ENCODE results near the gene ZNF683.
"Not testable (repeated sequence)": the region's sequence is repeated elsewhere in the genome, so short reads cannot be mapped to it uniquely, and the experiment has no call there.

The ZNF683 gene

GRCh38 chr1:26372611-26373010 is at the start of gene ZNF683:
Gene ZNF683, minus strand, starts transcription at chr1:26372750. Its CDS starts 4,179 bp downstream, at chr1:26368571.
- DNase-seq (ENCODE audit: low read depth); H3K4me3 ChIP-seq (ENCODE audit: control insufficient read depth, low read depth, low read length): not testable (repeated sequence)

DNA sequence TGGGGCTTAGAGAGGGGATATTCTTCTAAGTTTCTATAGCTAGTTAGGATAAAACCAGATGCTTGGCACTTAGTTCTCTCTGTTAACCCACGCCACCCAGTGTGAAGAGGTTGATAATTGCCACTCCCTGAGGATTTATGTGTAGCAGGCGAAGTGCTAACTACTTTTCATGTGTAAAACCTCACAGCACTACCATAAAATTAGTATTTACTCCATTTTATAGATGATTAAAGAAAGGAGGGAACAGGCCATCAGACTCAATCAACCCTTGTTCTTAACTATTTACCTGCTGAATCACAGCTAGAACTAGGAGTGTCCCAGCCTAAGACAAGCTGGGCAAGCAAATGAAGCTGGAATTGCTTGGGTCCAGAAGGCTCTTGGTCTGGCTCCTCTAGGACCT is 46.9 kb upstream of the ZNF683 start:
- no peak for DNase-seq (ENCODE audit: low read depth)

DNA sequence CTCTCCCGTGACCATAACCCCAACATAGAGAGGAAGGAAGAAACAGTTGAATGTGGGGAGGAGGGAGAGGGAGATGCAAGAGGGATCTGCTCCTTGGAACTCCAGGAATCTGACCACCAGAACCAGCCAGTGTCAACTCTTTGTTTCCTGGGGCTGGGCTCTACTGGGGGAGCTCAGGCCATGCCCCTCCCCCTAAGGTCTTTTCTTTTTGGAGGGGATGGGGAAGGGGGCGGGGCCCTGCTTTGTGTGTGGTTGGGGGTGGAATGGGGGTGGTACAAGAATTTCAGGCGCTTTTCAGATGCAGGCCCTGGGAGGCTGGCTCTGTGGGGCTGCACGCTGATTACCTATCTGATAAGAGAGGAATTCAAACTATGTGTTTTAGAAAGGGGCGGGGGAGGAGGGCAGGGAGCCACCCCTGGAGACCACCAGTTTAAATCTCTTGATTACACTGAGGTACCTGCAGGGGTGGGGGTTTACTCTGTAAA is 46.4 kb upstream of the ZNF683 start:
- TF ChIP-seq, protein P1, sequence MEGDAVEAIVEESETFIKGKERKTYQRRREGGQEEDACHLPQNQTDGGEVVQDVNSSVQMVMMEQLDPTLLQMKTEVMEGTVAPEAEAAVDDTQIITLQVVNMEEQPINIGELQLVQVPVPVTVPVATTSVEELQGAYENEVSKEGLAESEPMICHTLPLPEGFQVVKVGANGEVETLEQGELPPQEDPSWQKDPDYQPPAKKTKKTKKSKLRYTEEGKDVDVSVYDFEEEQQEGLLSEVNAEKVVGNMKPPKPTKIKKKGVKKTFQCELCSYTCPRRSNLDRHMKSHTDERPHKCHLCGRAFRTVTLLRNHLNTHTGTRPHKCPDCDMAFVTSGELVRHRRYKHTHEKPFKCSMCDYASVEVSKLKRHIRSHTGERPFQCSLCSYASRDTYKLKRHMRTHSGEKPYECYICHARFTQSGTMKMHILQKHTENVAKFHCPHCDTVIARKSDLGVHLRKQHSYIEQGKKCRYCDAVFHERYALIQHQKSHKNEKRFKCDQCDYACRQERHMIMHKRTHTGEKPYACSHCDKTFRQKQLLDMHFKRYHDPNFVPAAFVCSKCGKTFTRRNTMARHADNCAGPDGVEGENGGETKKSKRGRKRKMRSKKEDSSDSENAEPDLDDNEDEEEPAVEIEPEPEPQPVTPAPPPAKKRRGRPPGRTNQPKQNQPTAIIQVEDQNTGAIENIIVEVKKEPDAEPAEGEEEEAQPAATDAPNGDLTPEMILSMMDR (conservative IDR thresholded peaks at IDR 0.05; ENCODE audit: control insufficient read depth, insufficient read depth, low read depth, low read length): no peak
- H3K4me3 ChIP-seq (ENCODE audit: control insufficient read depth, low read depth, low read length): no peak overlapping the region
- DNase-seq (ENCODE audit: low read depth): no peak

More for the DNA sequence above, 46.9 kb upstream of the ZNF683 start:
- H3K4me3 ChIP-seq (ENCODE audit: control insufficient read depth, low read depth, low read length): no peak overlapping the region
- TF ChIP-seq, protein P1 (conservative IDR thresholded peaks at IDR 0.05; ENCODE audit: control insufficient read depth, insufficient read depth, low read depth, low read length): no peak

GRCh38 chr1:26417111-26417759 is 44.7 kb upstream of the ZNF683 start:
- TF ChIP-seq, protein P1 (conservative IDR thresholded peaks at IDR 0.05; ENCODE audit: control insufficient read depth, insufficient read depth, low read depth, low read length): peak; percentile 90
- DNase-seq (ENCODE audit: low read depth): peak; percentile 68
- H3K4me3 ChIP-seq (ENCODE audit: control insufficient read depth, low read depth, low read length): no peak overlapping the region

DNA sequence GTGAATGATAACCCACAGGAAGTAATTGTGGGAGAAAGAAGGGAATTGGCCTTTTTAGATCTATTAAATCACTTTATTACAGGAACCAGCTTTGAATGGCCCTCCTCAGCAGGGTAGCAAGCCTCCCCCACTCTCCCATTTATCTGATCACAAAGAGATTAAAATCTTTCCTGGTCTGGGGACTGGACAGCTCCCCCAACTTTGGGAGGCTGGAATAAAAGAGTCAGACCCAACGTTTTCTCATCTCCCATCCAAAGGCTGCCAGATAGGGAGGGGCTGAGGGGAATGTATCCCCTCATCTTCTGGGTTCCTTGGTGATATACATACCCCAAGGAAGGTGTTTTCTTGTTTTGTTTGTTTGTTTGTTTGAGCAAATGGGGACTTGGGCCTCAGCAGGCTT is 40.5 kb upstream of the ZNF683 start:
- H3K4me3 ChIP-seq (ENCODE audit: control insufficient read depth, low read depth, low read length): no peak overlapping the region
- no peak for DNase-seq (ENCODE audit: low read depth)
- TF ChIP-seq, protein P1 (conservative IDR thresholded peaks at IDR 0.05; ENCODE audit: control insufficient read depth, insufficient read depth, low read depth, low read length): no peak

GRCh38 chr1:26412180-26412840 is 39.8 kb upstream of the ZNF683 start:
- no peak overlapping the region for H3K4me3 ChIP-seq (ENCODE audit: control insufficient read depth, low read depth, low read length)
- TF ChIP-seq, protein P1 (conservative IDR thresholded peaks at IDR 0.05; ENCODE audit: control insufficient read depth, insufficient read depth, low read depth, low read length): no peak
- no peak for DNase-seq (ENCODE audit: low read depth)

DNA sequence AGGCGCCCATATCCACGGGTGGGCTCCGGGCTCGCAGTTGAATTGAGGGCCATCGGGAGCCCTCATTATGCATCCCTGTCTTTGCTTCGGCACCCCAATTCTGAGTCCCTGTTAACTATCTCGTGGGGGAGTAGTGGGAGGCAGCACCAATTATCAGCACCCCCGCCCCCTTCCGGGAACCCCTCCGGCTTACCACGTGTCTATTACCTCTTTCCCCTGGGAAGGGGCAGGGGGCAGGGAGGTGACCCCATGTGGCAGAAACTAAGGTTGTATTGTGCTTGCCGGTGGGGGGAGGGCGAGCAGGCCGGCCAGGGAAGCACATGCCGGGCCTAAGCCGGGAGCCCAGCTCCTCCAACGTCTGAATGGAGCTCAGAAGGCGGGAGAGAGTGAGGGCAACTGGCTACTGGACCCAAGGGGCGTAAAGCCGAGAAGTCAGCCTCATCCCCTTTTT is 39.1 kb upstream of the ZNF683 start:
- no peak for DNase-seq (ENCODE audit: low read depth)
- TF ChIP-seq, protein P1 (conservative IDR thresholded peaks at IDR 0.05; ENCODE audit: control insufficient read depth, insufficient read depth, low read depth, low read length): no peak
- no peak overlapping the region for H3K4me3 ChIP-seq (ENCODE audit: control insufficient read depth, low read depth, low read length)

Measured in fibroblast of mammary gland (primary cell).